RWPE2 (cell line): Measurements from ENCODE around the gene BCL2L11.

Experiments used
- ATAC-seq: fragments of 200-7000 bp; cut with Tn5 transposase; 3 replicates; pipeline ENCODE4 v1.9.1; 2021; ENCODE audit warnings: low read depth
- DNase-seq: peaks from one replicate; pipeline ENCODE4 v3.0.0-alpha.2; 2020; ENCODE audit warnings: low spot score
- H3K27ac ChIP-seq: fragments of 450-650 bp; 2 replicates; pipeline ENCODE4 v1.5.1; 2017; ENCODE audit warnings: mild to moderate bottlenecking; ENCODE audit not compliant: poor library complexity, severe bottlenecking
- H3K27me3 ChIP-seq: fragments of 250-450 bp; sonication (Bioruptor Pico); 2 replicates; pipeline ENCODE4 v1.5.1; 2021; ENCODE audit warnings: mild to moderate bottlenecking, moderate library complexity; ENCODE audit not compliant: insufficient read depth, poor library complexity, severe bottlenecking
- H3K36me3 ChIP-seq: fragments of 250-450 bp; sonication (Bioruptor Pico); 2 replicates; pipeline ENCODE4 v1.5.1; 2020; ENCODE audit warnings: low read depth, mild to moderate bottlenecking, moderate library complexity
- H3K4me1 ChIP-seq: fragments of 250-450 bp; sonication (Bioruptor Pico); 2 replicates; pipeline ENCODE4 v1.5.1; 2021; ENCODE audit warnings: mild to moderate bottlenecking, moderate library complexity; ENCODE audit not compliant: insufficient read depth, poor library complexity, severe bottlenecking
- H3K4me3 ChIP-seq: fragments of 250-450 bp; sonication (Bioruptor Pico); 2 replicates; pipeline ENCODE4 v1.5.1; 2021; ENCODE audit warnings: mild to moderate bottlenecking, moderate library complexity; ENCODE audit not compliant: severe bottlenecking
- H3K9me3 ChIP-seq: fragments of 250-450 bp; sonication (Bioruptor Pico); 2 replicates; pipeline ENCODE4 v1.5.1; 2021; ENCODE audit warnings: mild to moderate bottlenecking, moderate library complexity; ENCODE audit not compliant: severe bottlenecking
- CTCF ChIP-seq: fragments of 450-650 bp; IDR thresholded peaks from one replicate; pipeline ENCODE4 v1.5.1; 2017; ENCODE audit warnings: mild to moderate bottlenecking, moderate library complexity; ENCODE audit not compliant: poor library complexity, severe bottlenecking

The BCL2L11 gene

GRCh38 chr2:111101592-111101991 lies 19.1 kb upstream of the BCL2L11 start:
- DNase-seq (no peak), ATAC-seq (no peak)
- TF ChIP-seq CTCF = no peak
- no peak overlapping the region for H3K27ac ChIP-seq
- H3K4me1 ChIP-seq = no peaks in the 10 kb centered on the region
- no peaks in the 10 kb centered on the region for H3K9me3 ChIP-seq
- H3K27me3 ChIP-seq = peaks cover 4% of the 10 kb centered on the region
- H3K36me3 ChIP-seq = no peaks in the 10 kb centered on the region
- H3K4me3 ChIP-seq = no peak overlapping the region

- DNase-seq (no peak), ATAC-seq (no peak)
- Histone ChIP-seq H3K27me3 (peaks cover 4% of the 10 kb centered on the region), H3K9me3 (no peaks in the 10 kb centered on the region), H3K27ac (no peak overlapping the region), H3K36me3 (no peaks in the 10 kb centered on the region), H3K4me3 (no peak overlapping the region), H3K4me1 (no peaks in the 10 kb centered on the region)
- TF ChIP-seq CTCF = no peak
Measured at GRCh38 chr2:111102216-111102615, 18.5 kb upstream of the BCL2L11 start.

GRCh38 chr2:111105926-111106325 lies 14.8 kb upstream of the BCL2L11 start:
- TF ChIP-seq CTCF = no peak
- no peak for DNase-seq
- peaks cover 7% of the 10 kb centered on the region for H3K4me1 ChIP-seq
- H3K27me3 ChIP-seq = peaks cover 4% of the 10 kb centered on the region
- H3K36me3 ChIP-seq = no peaks in the 10 kb centered on the region
- no peaks in the 10 kb centered on the region for H3K9me3 ChIP-seq
- H3K4me3 ChIP-seq = no peak overlapping the region
- H3K27ac ChIP-seq = no peak overlapping the region
- ATAC-seq = no peak

- H3K27ac ChIP-seq = no peak overlapping the region
- H3K9me3 ChIP-seq = no peaks in the 10 kb centered on the region
- H3K36me3 ChIP-seq = no peaks in the 10 kb centered on the region
- DNase-seq = no peak
- H3K27me3 ChIP-seq = peaks cover 4% of the 10 kb centered on the region
- peaks cover 7% of the 10 kb centered on the region for H3K4me1 ChIP-seq
- ATAC-seq = no peak
- TF ChIP-seq CTCF = no peak
- no peak overlapping the region for H3K4me3 ChIP-seq
Measured at GRCh38 chr2:111106706-111107105, 14.0 kb upstream of the BCL2L11 start.

GRCh38 chr2:111108745-111109271 lies 11.9 kb upstream of the BCL2L11 start:
- H3K27ac ChIP-seq = no peak overlapping the region
- H3K36me3 ChIP-seq = no peaks in the 10 kb centered on the region
- H3K9me3 ChIP-seq = no peaks in the 10 kb centered on the region
- H3K4me3 ChIP-seq = no peak overlapping the region
- peaks cover 4% of the 10 kb centered on the region for H3K27me3 ChIP-seq
- H3K4me1 ChIP-seq = peaks cover 7% of the 10 kb centered on the region
- ATAC-seq (peak; percentile 91), DNase-seq (no peak)
- no peak for TF ChIP-seq CTCF
